Neural crest cell (in vitro differentiated cells): ENCODE results near the gene SIGLEC15. TPM values are rescaled to one million over a fixed set of nuclear protein-coding genes. Genes with fewer than 3 reads are reported as not detected.
"Not testable (repeated sequence)": the region's sequence is repeated elsewhere in the genome, so short reads cannot be mapped to it uniquely, and the experiment has no call there.

Experiments
- DNase-seq: peaks from one replicate; pipeline ENCODE4 v3.0.0; 2021; ENCODE audit warnings: low read depth, mixed read lengths, low spot score
- H3K27ac Mint-ChIP-seq: one replicate; pipeline ENCODE4 v1.8.0; 2021; ENCODE audit warnings: mild to moderate bottlenecking, mixed read lengths; ENCODE audit not compliant: unreplicated experiment
- H3K27me3 Mint-ChIP-seq: 2 replicates; pipeline ENCODE4 v1.8.0; 2021; ENCODE audit warnings: low read depth, mild to moderate bottlenecking, mixed read lengths
- H3K36me3 Mint-ChIP-seq: 2 replicates; pipeline ENCODE4 v1.8.0; 2021; ENCODE audit warnings: low read depth, mild to moderate bottlenecking, mixed read lengths
- H3K4me1 Mint-ChIP-seq: 2 replicates; pipeline ENCODE4 v1.8.0; 2021; ENCODE audit warnings: mixed read lengths
- H3K4me3 Mint-ChIP-seq: one replicate; pipeline ENCODE4 v1.8.0; 2021; ENCODE audit warnings: mild to moderate bottlenecking, mixed read lengths
- H3K9me3 Mint-ChIP-seq: 2 replicates; pipeline ENCODE4 v1.8.0; 2021; ENCODE audit warnings: mixed read lengths
- CTCF ChIP-seq: fragments of 200-600 bp; sonication (generic); conservative IDR thresholded peaks from 2 replicates; pipeline ENCODE4 v1.5.0; 2021; ENCODE audit warnings: antibody characterized with exemption, mild to moderate bottlenecking
- total RNA-seq: library from RNA; stranded (reverse); gene quantifications from 2 replicates; pipeline ENCODE4 v1.2.1, GENCODE V29; 2021

Gene SIGLEC15
- total RNA-seq, 1 donor from 2014 or later, result not detected

- no peaks in the 10 kb centered on the region for H3K36me3 Mint-ChIP-seq
These were observed 16.4 kb downstream of the SIGLEC15 start for GRCh38 chr18:45841765-45842442.

GRCh38 chr18:45843019-45843418, 17.5 kb downstream of the SIGLEC15 start:
- no peak for DNase-seq
- H3K9me3 Mint-ChIP-seq, result no peaks in the 10 kb centered on the region
- peaks cover 24% of the 10 kb centered on the region for H3K4me1 Mint-ChIP-seq
- no peak overlapping the region for H3K27ac Mint-ChIP-seq
- H3K4me3 Mint-ChIP-seq, result no peak overlapping the region
- peaks cover 19% of the 10 kb centered on the region for H3K27me3 Mint-ChIP-seq
- TF ChIP-seq CTCF, result no peak
- peaks cover under 1% of the 10 kb centered on the region for H3K36me3 Mint-ChIP-seq

More at GRCh38 chr18:45841765-45842442, 16.4 kb downstream of the SIGLEC15 start:
- H3K27ac Mint-ChIP-seq, result peak overlapping the region; percentile 65
- peaks cover 25% of the 10 kb centered on the region for H3K4me1 Mint-ChIP-seq
- peaks cover 24% of the 10 kb centered on the region for H3K27me3 Mint-ChIP-seq
- TF ChIP-seq CTCF, result no peak
- no peak overlapping the region for H3K4me3 Mint-ChIP-seq
- DNase-seq, result no peak
- no peaks in the 10 kb centered on the region for H3K9me3 Mint-ChIP-seq

DNA sequence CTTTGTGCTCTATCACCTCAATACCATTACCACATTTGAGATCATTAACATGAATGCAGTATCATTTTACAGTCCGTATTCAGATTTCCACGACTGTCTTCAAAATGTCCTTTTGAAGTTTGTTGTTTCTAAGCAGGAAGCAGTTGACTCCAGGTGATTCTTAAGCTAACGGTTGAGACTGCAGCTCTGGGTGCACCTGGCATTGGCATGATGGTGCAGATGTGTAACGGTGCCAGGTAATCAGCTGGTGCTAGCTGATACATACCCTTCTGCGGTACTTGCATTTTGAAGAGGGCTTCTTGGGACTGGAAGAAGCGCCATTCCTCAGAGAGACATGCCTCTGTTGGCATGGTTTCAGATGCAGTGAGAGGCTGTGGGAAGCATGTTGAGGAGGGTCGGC, 19.5 kb downstream of the SIGLEC15 start:
- no peak for DNase-seq
- Mint-ChIP-seq H3K4me3 (no peak overlapping the region), H3K36me3 (peaks cover 9% of the 10 kb centered on the region), H3K9me3 (no peaks in the 10 kb centered on the region), H3K4me1 (peaks cover 16% of the 10 kb centered on the region), H3K27me3 (peaks cover 4% of the 10 kb centered on the region), H3K27ac (no peak overlapping the region)
- TF ChIP-seq CTCF, result no peak

- TF ChIP-seq CTCF, result no peak
- Mint-ChIP-seq H3K27me3 (peaks cover 1% of the 10 kb centered on the region), H3K4me1 (peaks cover 13% of the 10 kb centered on the region), H3K36me3 (peaks cover 9% of the 10 kb centered on the region), H3K27ac (no peak overlapping the region), H3K9me3 (no peaks in the 10 kb centered on the region), H3K4me3 (no peak overlapping the region)
- DNase-seq, result no peak
These were observed 19.9 kb downstream of the SIGLEC15 start for GRCh38 chr18:45845410-45845809.

DNA sequence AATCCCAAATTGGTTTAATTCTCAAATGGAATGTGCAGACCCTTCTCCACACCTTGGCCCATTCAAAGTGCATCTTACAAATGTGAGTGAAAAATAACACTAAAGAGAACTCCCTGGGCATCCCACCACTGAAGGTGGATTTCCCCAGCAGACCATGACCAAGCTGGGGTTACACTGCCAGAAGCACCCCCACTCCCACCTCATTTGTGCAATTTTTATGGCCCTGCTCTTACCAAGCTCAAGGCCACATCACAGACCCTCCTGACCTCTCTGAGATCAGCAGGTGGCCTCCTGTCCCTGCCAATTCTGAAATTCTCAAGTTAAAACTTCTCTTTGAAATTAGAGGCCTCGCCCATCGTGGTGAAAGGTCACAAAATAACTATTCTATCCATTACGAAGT, 21.6 kb downstream of the SIGLEC15 start:
- no peak overlapping the region for H3K4me3 Mint-ChIP-seq
- no peaks in the 10 kb centered on the region for H3K27me3 Mint-ChIP-seq
- no peak for TF ChIP-seq CTCF
- no peak for DNase-seq
- no peak overlapping the region for H3K27ac Mint-ChIP-seq
- peaks cover 9% of the 10 kb centered on the region for H3K36me3 Mint-ChIP-seq
- H3K4me1 Mint-ChIP-seq, result peaks cover 5% of the 10 kb centered on the region
- H3K9me3 Mint-ChIP-seq, result no peaks in the 10 kb centered on the region

GRCh38 chr18:45848643-45849042, 23.2 kb downstream of the SIGLEC15 start:
- H3K27me3 Mint-ChIP-seq, H3K27ac Mint-ChIP-seq, H3K9me3 Mint-ChIP-seq, DNase-seq, H3K4me3 Mint-ChIP-seq, H3K36me3 Mint-ChIP-seq, H3K4me1 Mint-ChIP-seq: not testable (repeated sequence)
